GM12878 (cell line): Measurements from ENCODE around the gene RGS2. TPM values are rescaled to one million over a fixed set of nuclear protein-coding genes. Genes with fewer than 3 reads are reported as not detected.

Experiments used
- ATAC-seq: fragments of 200-7000 bp; cut with Tn5 transposase; 3 replicates; pipeline ENCODE4 v1.9.1; 2020; ENCODE audit warnings: mild to moderate bottlenecking, moderate library complexity
- BruUV-seq: library from RNA; stranded (reverse); fragments of 400-500 nt; replicated peaks from 2 replicates; lab custom pipeline; 2021; lab: Mats Ljungman, UMichigan
- CTCF ChIA-PET: fragments of 300-600 bp; sonication (Branson Sonifier 250); formaldehyde crosslinking; extraction: SDS; loops from one replicate; lab custom pipeline; 2021; ENCODE audit warnings: inconsistent platforms; lab: Yijun Ruan, JAX
- POLR2A ChIA-PET: fragments of 350-600 bp; formaldehyde crosslinking; extraction: SDS; loops from one replicate; lab custom pipeline; 2021; ENCODE audit warnings: inconsistent platforms; lab: Charles Lee
- RAD21 ChIA-PET: fragments of 300-600 bp; sonication (Branson Sonifier 250); formaldehyde crosslinking; loops from one replicate; lab custom pipeline; 2023; ENCODE audit warnings: antibody characterized with exemption; ENCODE audit not compliant: unreplicated experiment; lab: Charles Lee
- SMC1A ChIA-PET: fragments of 300-600 bp; sonication (Branson Sonifier 250); formaldehyde crosslinking; loops from one replicate; lab custom pipeline; 2023; ENCODE audit not compliant: unreplicated experiment, uncharacterized antibody; lab: Charles Lee
- DNase-seq: peaks from one replicate; pipeline ENCODE4 v3.0.0-alpha.2; 2011; ENCODE audit warnings: low read depth, low spot score
- FAIRE-seq: peaks from 3 replicates; lab custom pipeline; 2011; peaks lifted over from hg19 to GRCh38; lab: Jason Lieb, UNC
- H2AFZ ChIP-seq: 2 replicates; pipeline ENCODE4 v1.6.0; 2011; ENCODE audit warnings: low read depth, low read length, control low read depth; ENCODE audit not compliant: control insufficient read depth
- H3K27ac ChIP-seq: 2 replicates; pipeline ENCODE4 v1.5.1; 2011; ENCODE audit warnings: control low read depth; ENCODE audit not compliant: control insufficient read depth, insufficient read depth
- H3K27me3 ChIP-seq, 2 experiments: replicated peaks in 1 of 2; 2 replicates each; pipeline versions ENCODE4 v1.6.0 to v1.6.1; 2011; ENCODE audit warnings: low read length in 1 of 2; ENCODE audit not compliant: control insufficient read depth in 2 of 2, insufficient read depth in 2 of 2
- H3K36me3 ChIP-seq, 2 experiments: 2 replicates each; pipeline ENCODE4 v1.5.1; 2011; ENCODE audit warnings: low read length in 1 of 2; ENCODE audit not compliant: control insufficient read depth in 2 of 2, insufficient read depth in 2 of 2
- H3K4me1 ChIP-seq: 2 replicates; pipeline ENCODE4 v1.6.1; 2011; ENCODE audit warnings: mild to moderate bottlenecking, low read length, moderate library complexity, mixed read lengths; ENCODE audit not compliant: control insufficient read depth, insufficient read depth
- H3K4me2 ChIP-seq: 2 replicates; pipeline ENCODE4 v1.6.0; 2011; ENCODE audit warnings: control low read depth; ENCODE audit not compliant: control insufficient read depth, insufficient read depth
- H3K4me3 ChIP-seq: fragments of 200-600 bp; sonication (generic); 2 replicates; pipeline ENCODE4 v1.5.1; 2016
- H3K79me2 ChIP-seq: 2 replicates; pipeline ENCODE4 v1.6.0; 2011; ENCODE audit warnings: low read length; ENCODE audit not compliant: control insufficient read depth, insufficient read depth
- H3K9ac ChIP-seq: 2 replicates; pipeline ENCODE4 v1.8.0; 2011; ENCODE audit warnings: low read length, control low read depth, mixed read lengths; ENCODE audit not compliant: control insufficient read depth, insufficient read depth
- H3K9me3 ChIP-seq: replicated peaks from 3 replicates; pipeline ENCODE4 v1.5.1; 2011; ENCODE audit warnings: mild to moderate bottlenecking, low read length; ENCODE audit not compliant: control insufficient read depth, insufficient read depth
- H4K20me1 ChIP-seq: 2 replicates; pipeline ENCODE4 v1.6.0; 2011; ENCODE audit not compliant: control insufficient read depth, insufficient read depth
- IKZF1 ChIP-seq: fragments of 450-650 bp; conservative IDR thresholded peaks from 2 replicates; pipeline ENCODE4 v1.6.1; 2017; ENCODE audit warnings: antibody characterized with exemption, mild to moderate bottlenecking
- KAT2A ChIP-seq: conservative IDR thresholded peaks from 2 replicates; pipeline ENCODE4 v1.6.1; 2011; ENCODE audit warnings: low read depth, low read length; ENCODE audit not compliant: control insufficient read depth
- KDM1A ChIP-seq: fragments of 200-600 bp; sonication (generic); IDR thresholded peaks from 2 replicates; pipeline ENCODE4 v1.6.1; 2016; ENCODE audit warnings: borderline replicate concordance
- SIX5 ChIP-seq: IDR thresholded peaks from 2 replicates; pipeline ENCODE4 v1.6.1; 2011; ENCODE audit warnings: mild to moderate bottlenecking, low read depth, low read length, moderate library complexity; ENCODE audit not compliant: severe bottlenecking
- SMAD1 ChIP-seq: fragments of 450-650 bp; IDR thresholded peaks from 2 replicates; pipeline ENCODE4 v1.6.1; 2018; ENCODE audit warnings: mild to moderate bottlenecking, low read depth; ENCODE audit not compliant: partially characterized antibody
- SREBF1 ChIP-seq: IDR thresholded peaks from 2 replicates; pipeline ENCODE4 v1.6.1; 2012; ENCODE audit warnings: mild to moderate bottlenecking, low read length
- TCF3 ChIP-seq: IDR thresholded peaks from 2 replicates; pipeline ENCODE4 v1.6.1; 2012; ENCODE audit warnings: low read depth, mild to moderate bottlenecking, low read length, borderline replicate concordance; ENCODE audit not compliant: insufficient read depth
- ZNF217 ChIP-seq: fragments of 450-650 bp; IDR thresholded peaks from 2 replicates; pipeline ENCODE4 v1.6.1; 2017; ENCODE audit warnings: antibody characterized with exemption, mild to moderate bottlenecking
- WGBS: methylation state at CpG from one replicate; pipeline ENCODE4 v1.1.6; 2016; ENCODE audit warnings: low lambda C conversion rate; ENCODE audit not compliant: insufficient replicate concordance, insufficient coverage; ENCODE audit errors: missing lambda C conversion rate; 5-methylcytosine and 5-hydroxymethylcytosine counted together
- in situ Hi-C: fragments of 300-500 bp; cut with MboI; formaldehyde crosslinking; loops from 9 replicates; pipeline ENCODE4 v1.14.3; 2018; ENCODE audit warnings: mixed read lengths
- intact Hi-C: fragments of 100-400 bp; cut with micrococcal nuclease; formaldehyde crosslinking; loops from one replicate; pipeline ENCODE4 v1.14.2; 2022; ENCODE audit not compliant: unreplicated experiment
- polyA plus RNA-seq, 11 experiments: library from polyadenylated mRNA; depleted of rRNA in 4 of 11; unstranded in 6 of 11; stranded (reverse) in 5 of 11; fragments of >200 nt; fragmentation: Nextera tagmentation in 4 of 11; fragmentation: Illumina TruSeq in 1 of 11; extraction: Ambion mirVana in 4 of 11; extraction: Trizol in 1 of 11; gene quantifications; 1 replicate in 1 of 11; 2 replicates in 10 of 11; pipeline versions ENCODE4 v1.2.1 to v1.2.3, GENCODE V29; 2011 to 2016; ENCODE audit warnings: inconsistent platforms in 2 of 11, missing spikeins in 2 of 11, low read depth in 1 of 11
- total RNA-seq, 4 experiments: library from RNA; depleted of rRNA in 3 of 4; stranded (reverse); fragments of >200 nt in 3 of 4; fragmentation: Illumina TruSeq in 1 of 4; extraction: Trizol in 1 of 4; gene quantifications; 2 replicates each; pipeline versions ENCODE4 v1.2.1 to v1.2.3, GENCODE V29; 2013 to 2021
- TF ChIP-seq, protein P1 (sequence below): IDR thresholded peaks from 2 replicates; pipeline ENCODE4 v1.6.1; 2012; ENCODE audit warnings: low read depth, low read length, improper control_type of control experiment
- TF ChIP-seq, protein P2 (sequence below): fragments of 450-650 bp; conservative IDR thresholded peaks from 2 replicates; pipeline ENCODE4 v1.6.1; 2017; ENCODE audit warnings: mild to moderate bottlenecking, moderate library complexity
- TF ChIP-seq, protein P3 (sequence below): fragments of 450-650 bp; IDR thresholded peaks from 2 replicates; pipeline ENCODE4 v1.6.1; 2016; ENCODE audit warnings: mild to moderate bottlenecking

RGS2 gene
- total and polyA plus RNA-seq, 10 of the 15 experiments (the other 5 are each of a cell fraction or from before 2014, with no cell fraction given), result 0.27 to 2.3 (median 0.98) TPM

DNA sequence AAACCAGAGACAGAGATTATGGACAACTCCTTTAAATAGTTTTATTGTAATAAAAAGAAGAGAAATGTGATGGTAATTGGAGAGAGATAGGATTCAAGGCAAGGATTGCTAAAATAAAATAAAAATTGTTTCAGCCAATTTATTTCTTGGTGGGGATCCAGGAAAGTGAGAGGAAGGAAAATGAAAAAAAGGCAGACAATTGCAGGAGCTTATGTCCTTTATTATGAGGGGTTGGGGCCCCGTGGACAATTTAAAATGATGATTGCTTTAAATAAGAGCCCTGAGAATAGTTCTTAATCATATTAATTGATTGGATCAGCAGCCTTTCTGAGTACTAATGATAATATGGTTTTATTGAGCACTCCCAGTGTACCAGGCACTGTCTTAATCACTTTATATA lies 40.2 kb downstream of the RGS2 start:
- ChIA-PET SMC1A (interaction anchor here (0.6 to 1.9 kb wide), 3 partner anchors 12 to 39 kb away, joined by 3 to 8 read pairs (median 3); no protein-coding TSS in a partner anchor), CTCF (no interaction called here), POLR2A (no interaction called here), RAD21 (no interaction called here)
- Histone ChIP-seq H3K27me3 (no peaks in the 10 kb centered on the region), H3K36me3 (no peaks in the 10 kb centered on the region), H4K20me1 (no peaks in the 10 kb centered on the region), H3K27ac (no peak overlapping the region), H3K9ac (no peak overlapping the region), H3K79me2 (no peaks in the 10 kb centered on the region), H3K4me3 (no peak overlapping the region), H3K4me2 (no peak overlapping the region), H3K9me3 (no peaks in the 10 kb centered on the region), H3K4me1 (no peaks in the 10 kb centered on the region), H2AFZ (no peak overlapping the region)
- intact Hi-C loops (no loop called here), in situ Hi-C loops (no loop called here)
- FAIRE-seq, result no peak
- TF ChIP-seq IKZF1 (no peak), SREBF1 (no peak), ZNF217 (no peak), KAT2A (no peak), KDM1A (no peak), TCF3 (no peak), SIX5 (no peak), SMAD1 (no peak)
- TF ChIP-seq, protein P1, sequence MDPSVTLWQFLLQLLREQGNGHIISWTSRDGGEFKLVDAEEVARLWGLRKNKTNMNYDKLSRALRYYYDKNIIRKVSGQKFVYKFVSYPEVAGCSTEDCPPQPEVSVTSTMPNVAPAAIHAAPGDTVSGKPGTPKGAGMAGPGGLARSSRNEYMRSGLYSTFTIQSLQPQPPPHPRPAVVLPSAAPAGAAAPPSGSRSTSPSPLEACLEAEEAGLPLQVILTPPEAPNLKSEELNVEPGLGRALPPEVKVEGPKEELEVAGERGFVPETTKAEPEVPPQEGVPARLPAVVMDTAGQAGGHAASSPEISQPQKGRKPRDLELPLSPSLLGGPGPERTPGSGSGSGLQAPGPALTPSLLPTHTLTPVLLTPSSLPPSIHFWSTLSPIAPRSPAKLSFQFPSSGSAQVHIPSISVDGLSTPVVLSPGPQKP, result no peak
- TF ChIP-seq, protein P2, sequence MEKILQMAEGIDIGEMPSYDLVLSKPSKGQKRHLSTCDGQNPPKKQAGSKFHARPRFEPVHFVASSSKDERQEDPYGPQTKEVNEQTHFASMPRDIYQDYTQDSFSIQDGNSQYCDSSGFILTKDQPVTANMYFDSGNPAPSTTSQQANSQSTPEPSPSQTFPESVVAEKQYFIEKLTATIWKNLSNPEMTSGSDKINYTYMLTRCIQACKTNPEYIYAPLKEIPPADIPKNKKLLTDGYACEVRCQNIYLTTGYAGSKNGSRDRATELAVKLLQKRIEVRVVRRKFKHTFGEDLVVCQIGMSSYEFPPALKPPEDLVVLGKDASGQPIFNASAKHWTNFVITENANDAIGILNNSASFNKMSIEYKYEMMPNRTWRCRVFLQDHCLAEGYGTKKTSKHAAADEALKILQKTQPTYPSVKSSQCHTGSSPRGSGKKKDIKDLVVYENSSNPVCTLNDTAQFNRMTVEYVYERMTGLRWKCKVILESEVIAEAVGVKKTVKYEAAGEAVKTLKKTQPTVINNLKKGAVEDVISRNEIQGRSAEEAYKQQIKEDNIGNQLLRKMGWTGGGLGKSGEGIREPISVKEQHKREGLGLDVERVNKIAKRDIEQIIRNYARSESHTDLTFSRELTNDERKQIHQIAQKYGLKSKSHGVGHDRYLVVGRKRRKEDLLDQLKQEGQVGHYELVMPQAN, result no peak
- TF ChIP-seq, protein P3, sequence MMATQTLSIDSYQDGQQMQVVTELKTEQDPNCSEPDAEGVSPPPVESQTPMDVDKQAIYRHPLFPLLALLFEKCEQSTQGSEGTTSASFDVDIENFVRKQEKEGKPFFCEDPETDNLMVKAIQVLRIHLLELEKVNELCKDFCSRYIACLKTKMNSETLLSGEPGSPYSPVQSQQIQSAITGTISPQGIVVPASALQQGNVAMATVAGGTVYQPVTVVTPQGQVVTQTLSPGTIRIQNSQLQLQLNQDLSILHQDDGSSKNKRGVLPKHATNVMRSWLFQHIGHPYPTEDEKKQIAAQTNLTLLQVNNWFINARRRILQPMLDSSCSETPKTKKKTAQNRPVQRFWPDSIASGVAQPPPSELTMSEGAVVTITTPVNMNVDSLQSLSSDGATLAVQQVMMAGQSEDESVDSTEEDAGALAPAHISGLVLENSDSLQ, result no peak
- no peak for DNase-seq
- 0% methylated on average over 1 of the region's 1 CpG for whole genome bisulfite sequencing
- ATAC-seq, result no peak
- no TSS peak for BruUV-seq
